Measurements from ENCODE around the gene C14orf180.

- TF ChIP-seq CTCF (IDR thresholded peaks at IDR 0.05; ENCODE audit: low read depth, low read length), result no peak
- no peak for TF ChIP-seq MYC (IDR thresholded peaks at IDR 0.05; ENCODE audit: low read depth, low read length)
Observed at GRCh38 chr14:104579507-104579906, at the start of gene C14orf180.

All from NB4 (cell line).